HepG2 (cell line): ENCODE results near the gene CRIM1. TPM values are rescaled to one million over a fixed set of nuclear protein-coding genes. Genes with fewer than 3 reads are reported as not detected.

Experiments used
- ARNTL ChIP-seq: sonication (generic); formaldehyde crosslinking; IDR thresholded peaks from 2 replicates; pipeline ENCODE4 v1.4.0; 2020; ENCODE audit warnings: mild to moderate bottlenecking, missing genetic modification reagents
- KDM3A ChIP-seq: IDR thresholded peaks from 2 replicates; pipeline ENCODE4 v1.6.1; 2018; ENCODE audit warnings: low read depth, missing compliant biosample characterization
- KDM6A ChIP-seq: IDR thresholded peaks from 2 replicates; pipeline ENCODE4 v1.6.1; 2016; ENCODE audit warnings: low read depth
- MEF2D ChIP-seq: sonication (generic); formaldehyde crosslinking; IDR thresholded peaks from 2 replicates; pipeline ENCODE4 v1.5.1; 2020; ENCODE audit warnings: mild to moderate bottlenecking, missing genetic modification reagents
- NFE2L2 ChIP-seq: fragments of 150-350 bp; IDR thresholded peaks from 2 replicates; pipeline ENCODE4 v1.6.1; 2014; ENCODE audit warnings: low read length
- NFYB ChIP-seq: sonication (generic); formaldehyde crosslinking; IDR thresholded peaks from 2 replicates; pipeline ENCODE4 v1.4.0; 2020; ENCODE audit warnings: missing genetic modification reagents
- NR2F6 ChIP-seq, 2 experiments: IDR thresholded peaks; 2 replicates each; pipeline ENCODE4 v1.6.1; 2016; ENCODE audit warnings: antibody characterized with exemption in 1 of 2, mild to moderate bottlenecking in 1 of 2
- POGZ ChIP-seq: sonication (generic); formaldehyde crosslinking; IDR thresholded peaks from 2 replicates; pipeline ENCODE4 v1.4.0; 2020; ENCODE audit warnings: mild to moderate bottlenecking, missing genetic modification reagents
- RAD21 ChIP-seq: fragments of 450-650 bp; formaldehyde crosslinking; IDR thresholded peaks from 2 replicates; pipeline ENCODE4 v1.5.0; 2020; ENCODE audit warnings: mild to moderate bottlenecking
- TARDBP ChIP-seq: sonication (generic); formaldehyde crosslinking; IDR thresholded peaks from 2 replicates; pipeline ENCODE4 v1.8.0; 2022; ENCODE audit warnings: mild to moderate bottlenecking, missing genetic modification reagents
- ZFP90 ChIP-seq: sonication (generic); formaldehyde crosslinking; IDR thresholded peaks from 2 replicates; pipeline ENCODE4 v1.8.0; 2022; ENCODE audit warnings: missing genetic modification reagents, mild to moderate bottlenecking, inconsistent platforms, borderline replicate concordance
- polyA plus RNA-seq, 8 experiments: library from polyadenylated mRNA; depleted of rRNA in 3 of 8; stranded (reverse) in 7 of 8; unstranded in 1 of 8; fragments of >200 nt; fragmentation: Illumina TruSeq in 4 of 8; extraction: Trizol in 4 of 8; gene quantifications; 2 replicates each; pipeline versions ENCODE4 v1.2.1 to v1.2.3, GENCODE V29; 2011 to 2016; ENCODE audit warnings: low read depth in 4 of 8, missing spikeins in 1 of 8, mixed read lengths in 1 of 8; ENCODE audit not compliant: insufficient read depth in 1 of 8
- total RNA-seq, 5 experiments: library from RNA; depleted of rRNA; stranded (reverse); fragments of >200 nt; fragmentation: Illumina TruSeq; extraction: Trizol; gene quantifications; 2 replicates each; pipeline ENCODE4 v1.2.3, GENCODE V29; 2016; ENCODE audit warnings: low read depth in 1 of 5
- TF ChIP-seq, protein P1 (sequence below): sonication (generic); formaldehyde crosslinking; IDR thresholded peaks from 2 replicates; pipeline ENCODE4 v1.4.0; 2020; ENCODE audit warnings: missing genetic modification reagents
- TF ChIP-seq, protein P2 (sequence below): IDR thresholded peaks from 2 replicates; pipeline ENCODE4 v1.6.1; 2012; ENCODE audit warnings: low read depth, low read length, improper control_type of control experiment
- TF ChIP-seq, protein P3 (sequence below): sonication (generic); formaldehyde crosslinking; IDR thresholded peaks from 2 replicates; pipeline ENCODE4 v1.8.0; 2022; ENCODE audit warnings: missing genetic modification reagents, mild to moderate bottlenecking, borderline replicate concordance
- TF ChIP-seq, protein P4 (sequence below): IDR thresholded peaks from 2 replicates; pipeline ENCODE4 v1.6.1; 2016; ENCODE audit warnings: control low read depth
- TF ChIP-seq, protein P5 (sequence below): sonication (generic); formaldehyde crosslinking; IDR thresholded peaks from 2 replicates; pipeline ENCODE4 v1.5.1; 2020; ENCODE audit warnings: mild to moderate bottlenecking, missing genetic modification reagents, borderline replicate concordance
- TF ChIP-seq, protein P6 (sequence below): sonication (generic); formaldehyde crosslinking; IDR thresholded peaks from 2 replicates; pipeline ENCODE4 v1.4.0; 2020; ENCODE audit warnings: missing genetic modification reagents

Gene CRIM1
- total and polyA plus RNA-seq, 2 of the 13 experiments (the other 11 are each of a cell fraction or from before 2014, with no cell fraction given) = 39.1 to 69.9 TPM

DNA sequence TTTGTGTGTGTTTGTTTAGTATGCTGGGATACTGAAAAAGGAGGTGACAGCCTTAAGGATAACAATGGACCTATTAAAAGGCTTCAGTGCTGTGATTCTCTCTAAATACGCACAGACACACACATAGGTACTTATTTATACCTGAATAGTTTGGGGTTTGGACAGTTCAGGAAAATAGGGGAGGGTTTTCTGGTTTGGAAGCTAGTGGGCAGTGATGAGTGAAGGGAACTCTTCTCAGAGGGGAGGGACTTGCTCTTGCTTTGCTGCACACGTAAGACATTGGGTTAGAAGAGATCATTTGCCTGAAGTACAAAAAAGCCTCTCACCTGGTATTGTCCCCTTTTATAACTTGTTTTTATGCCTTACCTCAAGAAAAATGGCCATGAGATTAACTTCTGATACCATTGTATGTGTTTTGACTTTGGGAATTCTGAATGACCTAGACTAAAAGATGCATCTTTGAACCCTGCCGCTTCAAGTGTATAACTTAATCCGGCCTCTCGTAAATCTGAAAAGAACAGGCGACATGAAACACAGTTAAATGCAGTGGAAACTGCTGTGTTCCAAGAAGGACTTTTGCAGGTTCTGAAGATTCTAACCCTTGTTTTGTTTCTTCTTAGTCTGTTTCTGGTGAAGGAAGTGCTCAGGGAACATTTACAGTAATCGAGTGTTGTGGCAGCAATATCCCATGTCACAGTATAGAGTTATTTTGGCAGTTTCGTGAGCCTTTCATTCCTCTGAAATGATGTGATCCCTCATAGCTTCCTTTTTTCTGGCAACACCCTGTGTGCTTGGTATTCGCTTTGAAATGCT lies 2.5 kb downstream of the CRIM1 start (continued):
- TF ChIP-seq TARDBP (CRISPR knock-in tag) (peak; percentile 2; the same call in 1 of the 2 replicates), ARNTL (0 out of 2 replicates have a peak, but pooled peaks have one; percentile 13), ZFP90 (CRISPR knock-in tag) (peak; percentile 29; the same call in 1 of the 2 replicates), NR2F6 (IDR thresholded peaks at IDR 0.05) (0 out of 2 replicates have a peak, but pooled peaks have one; percentile 9), NR2F6 (CRISPR knock-in tag; IDR thresholded peaks at IDR 0.05) (no peak; the same call in 1 of the 2 replicates), KDM3A (CRISPR knock-in tag) (0 out of 2 replicates have a peak, but pooled peaks have one; percentile 14), NFE2L2 (no peak), MEF2D (CRISPR knock-in tag) (no peak; the same call in 1 of the 2 replicates), NFYB (CRISPR knock-in tag) (no peak), RAD21 (0 out of 2 replicates have a peak, but pooled peaks have one; percentile 37), KDM6A (CRISPR knock-in tag) (no peak), POGZ (CRISPR knock-in tag) (0 out of 2 replicates have a peak, but pooled peaks have one; percentile 0)
- TF ChIP-seq, protein P1, sequence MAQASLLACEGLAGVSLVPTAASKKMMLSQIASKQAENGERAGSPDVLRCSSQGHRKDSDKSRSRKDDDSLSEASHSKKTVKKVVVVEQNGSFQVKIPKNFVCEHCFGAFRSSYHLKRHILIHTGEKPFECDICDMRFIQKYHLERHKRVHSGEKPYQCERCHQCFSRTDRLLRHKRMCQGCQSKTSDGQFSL (CRISPR knock-in tag) = no peak
- TF ChIP-seq, protein P2, sequence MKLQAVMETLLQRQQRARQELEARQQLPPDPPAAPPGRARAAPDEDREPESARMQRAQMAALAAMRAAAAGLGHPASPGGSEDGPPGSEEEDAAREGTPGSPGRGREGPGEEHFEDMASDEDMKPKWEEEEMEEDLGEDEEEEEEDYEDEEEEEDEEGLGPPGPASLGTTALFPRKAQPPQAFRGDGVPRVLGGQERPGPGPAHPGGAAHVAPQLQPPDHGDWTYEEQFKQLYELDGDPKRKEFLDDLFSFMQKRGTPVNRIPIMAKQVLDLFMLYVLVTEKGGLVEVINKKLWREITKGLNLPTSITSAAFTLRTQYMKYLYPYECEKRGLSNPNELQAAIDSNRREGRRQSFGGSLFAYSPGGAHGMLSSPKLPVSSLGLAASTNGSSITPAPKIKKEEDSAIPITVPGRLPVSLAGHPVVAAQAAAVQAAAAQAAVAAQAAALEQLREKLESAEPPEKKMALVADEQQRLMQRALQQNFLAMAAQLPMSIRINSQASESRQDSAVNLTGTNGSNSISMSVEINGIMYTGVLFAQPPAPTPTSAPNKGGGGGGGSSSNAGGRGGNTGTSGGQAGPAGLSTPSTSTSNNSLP = 0 out of 2 replicates have a peak, but pooled peaks have one; percentile 14
- TF ChIP-seq, protein P3, sequence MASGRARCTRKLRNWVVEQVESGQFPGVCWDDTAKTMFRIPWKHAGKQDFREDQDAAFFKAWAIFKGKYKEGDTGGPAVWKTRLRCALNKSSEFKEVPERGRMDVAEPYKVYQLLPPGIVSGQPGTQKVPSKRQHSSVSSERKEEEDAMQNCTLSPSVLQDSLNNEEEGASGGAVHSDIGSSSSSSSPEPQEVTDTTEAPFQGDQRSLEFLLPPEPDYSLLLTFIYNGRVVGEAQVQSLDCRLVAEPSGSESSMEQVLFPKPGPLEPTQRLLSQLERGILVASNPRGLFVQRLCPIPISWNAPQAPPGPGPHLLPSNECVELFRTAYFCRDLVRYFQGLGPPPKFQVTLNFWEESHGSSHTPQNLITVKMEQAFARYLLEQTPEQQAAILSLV (CRISPR knock-in tag) = no peak; the same call in 1 of the 2 replicates
- TF ChIP-seq, protein P4, sequence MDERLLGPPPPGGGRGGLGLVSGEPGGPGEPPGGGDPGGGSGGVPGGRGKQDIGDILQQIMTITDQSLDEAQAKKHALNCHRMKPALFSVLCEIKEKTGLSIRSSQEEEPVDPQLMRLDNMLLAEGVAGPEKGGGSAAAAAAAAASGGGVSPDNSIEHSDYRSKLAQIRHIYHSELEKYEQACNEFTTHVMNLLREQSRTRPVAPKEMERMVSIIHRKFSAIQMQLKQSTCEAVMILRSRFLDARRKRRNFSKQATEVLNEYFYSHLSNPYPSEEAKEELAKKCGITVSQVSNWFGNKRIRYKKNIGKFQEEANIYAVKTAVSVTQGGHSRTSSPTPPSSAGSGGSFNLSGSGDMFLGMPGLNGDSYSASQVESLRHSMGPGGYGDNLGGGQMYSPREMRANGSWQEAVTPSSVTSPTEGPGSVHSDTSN (CRISPR knock-in tag) = 0 out of 2 replicates have a peak, but pooled peaks have one; percentile 3
- TF ChIP-seq, protein P5, sequence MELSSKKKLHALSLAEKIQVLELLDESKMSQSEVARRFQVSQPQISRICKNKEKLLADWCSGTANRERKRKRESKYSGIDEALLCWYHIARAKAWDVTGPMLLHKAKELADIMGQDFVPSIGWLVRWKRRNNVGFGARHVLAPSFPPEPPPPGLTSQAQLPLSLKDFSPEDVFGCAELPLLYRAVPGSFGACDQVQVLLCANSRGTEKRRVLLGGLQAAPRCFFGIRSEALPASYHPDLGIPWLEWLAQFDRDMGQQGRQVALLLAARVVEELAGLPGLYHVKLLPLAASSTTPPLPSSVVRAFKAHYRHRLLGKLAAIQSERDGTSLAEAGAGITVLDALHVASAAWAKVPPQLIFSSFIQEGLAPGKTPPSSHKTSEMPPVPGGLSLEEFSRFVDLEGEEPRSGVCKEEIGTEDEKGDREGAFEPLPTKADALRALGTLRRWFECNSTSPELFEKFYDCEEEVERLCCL (CRISPR knock-in tag) = no peak
- TF ChIP-seq, protein P6, sequence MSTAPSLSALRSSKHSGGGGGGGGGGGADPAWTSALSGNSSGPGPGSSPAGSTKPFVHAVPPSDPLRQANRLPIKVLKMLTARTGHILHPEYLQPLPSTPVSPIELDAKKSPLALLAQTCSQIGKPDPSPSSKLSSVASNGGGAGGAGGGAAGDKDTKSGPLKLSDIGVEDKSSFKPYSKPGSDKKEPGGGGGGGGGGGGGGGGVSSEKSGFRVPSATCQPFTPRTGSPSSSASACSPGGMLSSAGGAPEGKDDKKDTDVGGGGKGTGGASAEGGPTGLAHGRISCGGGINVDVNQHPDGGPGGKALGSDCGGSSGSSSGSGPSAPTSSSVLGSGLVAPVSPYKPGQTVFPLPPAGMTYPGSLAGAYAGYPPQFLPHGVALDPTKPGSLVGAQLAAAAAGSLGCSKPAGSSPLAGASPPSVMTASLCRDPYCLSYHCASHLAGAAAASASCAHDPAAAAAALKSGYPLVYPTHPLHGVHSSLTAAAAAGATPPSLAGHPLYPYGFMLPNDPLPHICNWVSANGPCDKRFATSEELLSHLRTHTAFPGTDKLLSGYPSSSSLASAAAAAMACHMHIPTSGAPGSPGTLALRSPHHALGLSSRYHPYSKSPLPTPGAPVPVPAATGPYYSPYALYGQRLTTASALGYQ = peak; percentile 9; the same call in 1 of the 2 replicates
